Liver (tissue), 9 donors: Measurements from ENCODE around the gene DPYD. TPM values are rescaled to one million over a fixed set of nuclear protein-coding genes. Genes with fewer than 3 reads are reported as not detected.

ENCODE experiments used
- DNase-seq: peaks from one replicate; pipeline ENCODE4 v3.0.0-alpha.2; 2017; ENCODE audit warnings: low spot score
- H3K27ac ChIP-seq, 2 donors: one replicate each; pipeline ENCODE4 v1.7.0; 2013; ENCODE audit warnings: inconsistent platforms in 2 of 2, low read length in 2 of 2, control low read depth in 1 of 2, low read depth in 1 of 2, mild to moderate bottlenecking in 1 of 2
- H3K27me3 ChIP-seq, 4 donors: one replicate each; pipeline versions ENCODE4 v1.6.1 to v1.7.0; 2013; ENCODE audit warnings: low read length in 3 of 4, inconsistent platforms in 1 of 4, mild to moderate bottlenecking in 1 of 4, moderate library complexity in 1 of 4; ENCODE audit not compliant: control insufficient read depth in 4 of 4, insufficient read depth in 4 of 4
- H3K36me3 ChIP-seq, 4 donors: one replicate each; pipeline versions ENCODE4 v1.6.1 to v1.7.0; 2013; ENCODE audit warnings: low read length in 3 of 4, mild to moderate bottlenecking in 3 of 4, low read depth in 1 of 4, moderate library complexity in 1 of 4; ENCODE audit not compliant: control insufficient read depth in 4 of 4, insufficient read depth in 3 of 4
- H3K4me1 ChIP-seq, 4 donors: one replicate each; pipeline versions ENCODE4 v1.6.1 to v1.7.0; 2013; ENCODE audit warnings: low read length in 3 of 4, mild to moderate bottlenecking in 3 of 4, moderate library complexity in 1 of 4; ENCODE audit not compliant: control insufficient read depth in 4 of 4, insufficient read depth in 4 of 4
- H3K4me3 ChIP-seq, 3 donors: one replicate each; pipeline versions ENCODE4 v1.6.1 to v1.7.0; 2013; ENCODE audit warnings: low read length in 3 of 3, control low read depth in 1 of 3, low read depth in 1 of 3, mild to moderate bottlenecking in 1 of 3
- H3K9ac ChIP-seq, 2 donors: one replicate each; pipeline ENCODE4 v1.7.0; 2013; ENCODE audit warnings: low read length in 2 of 2, mild to moderate bottlenecking in 2 of 2, moderate library complexity in 2 of 2, control low read depth in 1 of 2, low read depth in 1 of 2
- H3K9me3 ChIP-seq, 4 donors: one replicate each; pipeline versions ENCODE4 v1.6.1 to v1.7.0; 2013; ENCODE audit warnings: low read length in 3 of 4; ENCODE audit not compliant: control insufficient read depth in 4 of 4
- EGR1 ChIP-seq, 2 donors: IDR thresholded peaks; 2 replicates each; pipeline ENCODE4 v1.6.1; 2016 to 2018; ENCODE audit warnings: antibody characterized with exemption in 2 of 2, low read depth in 2 of 2
- FOXA2 ChIP-seq: IDR thresholded peaks from 2 replicates; pipeline ENCODE4 v1.6.1; 2016; ENCODE audit warnings: antibody characterized with exemption
- GABPA ChIP-seq, 2 donors: IDR thresholded peaks in 1 of 2; conservative IDR thresholded peaks in 1 of 2; 2 replicates each; pipeline ENCODE4 v1.6.1; 2016; ENCODE audit warnings: antibody characterized with exemption in 2 of 2, mild to moderate bottlenecking in 1 of 2, moderate library complexity in 1 of 2
- HNF4A ChIP-seq, 2 donors: conservative IDR thresholded peaks; 2 replicates each; pipeline ENCODE4 v1.6.1; 2016; ENCODE audit warnings: antibody characterized with exemption in 2 of 2, mild to moderate bottlenecking in 2 of 2
- HNF4G ChIP-seq: IDR thresholded peaks from 2 replicates; pipeline ENCODE4 v1.6.1; 2016; ENCODE audit warnings: antibody characterized with exemption
- JUND ChIP-seq, 2 donors: IDR thresholded peaks; 2 replicates each; pipeline ENCODE4 v1.6.1; 2016; ENCODE audit warnings: antibody characterized with exemption in 2 of 2
- NR2F2 ChIP-seq: IDR thresholded peaks from 2 replicates; pipeline ENCODE4 v1.6.1; 2016; ENCODE audit warnings: antibody characterized with exemption
- RAD21 ChIP-seq, 2 donors: IDR thresholded peaks; 2 replicates each; pipeline ENCODE4 v1.6.1; 2016; ENCODE audit warnings: antibody characterized with exemption in 2 of 2, mild to moderate bottlenecking in 2 of 2
- RXRA ChIP-seq, 2 donors: IDR thresholded peaks; 2 replicates each; pipeline ENCODE4 v1.6.1; 2017 to 2018; ENCODE audit warnings: antibody characterized with exemption in 2 of 2, mild to moderate bottlenecking in 1 of 2
- SP1 ChIP-seq: IDR thresholded peaks from 2 replicates; pipeline ENCODE4 v1.6.1; 2018; ENCODE audit warnings: antibody characterized with exemption, mild to moderate bottlenecking
- TAF1 ChIP-seq: conservative IDR thresholded peaks from 2 replicates; pipeline ENCODE4 v1.6.1; 2016; ENCODE audit warnings: antibody characterized with exemption, mild to moderate bottlenecking
- YY1 ChIP-seq: IDR thresholded peaks from 2 replicates; pipeline ENCODE4 v1.6.1; 2016; ENCODE audit warnings: antibody characterized with exemption, mild to moderate bottlenecking
- WGBS: extraction: QIAGEN DNeasy Blood & Tissue Kit; methylation state at CpG from one replicate; pipeline ENCODE4 v1.1.7; 2013; 5-methylcytosine and 5-hydroxymethylcytosine counted together
- polyA plus RNA-seq, 2 donors: library from polyadenylated mRNA; stranded (reverse) in 1 of 2; unstranded in 1 of 2; fragments of 200-250 nt in 1 of 2; fragments of >200 nt in 1 of 2; fragmentation: Nextera tagmentation in 1 of 2; extraction: Ambion mirVana in 1 of 2; gene quantifications; one replicate each; pipeline versions ENCODE4 v1.2.1 to v1.2.3, GENCODE V29; 2013 to 2015
- total RNA-seq, 2 donors: library from RNA; depleted of rRNA; stranded (reverse); fragments of >200 nt; gene quantifications; one replicate each; pipeline ENCODE4 v1.2.3, GENCODE V29; 2014
- TF ChIP-seq, protein P1 (sequence below): fragments of 150-350 bp; IDR thresholded peaks from 2 replicates; pipeline ENCODE4 v1.5.1; 2017; ENCODE audit warnings: improper control_type of control experiment, low read depth, low read length; ENCODE audit not compliant: missing input control
- TF ChIP-seq, protein P2 (sequence below): IDR thresholded peaks from 2 replicates; pipeline ENCODE4 v1.6.1; 2016; ENCODE audit warnings: antibody characterized with exemption
- TF ChIP-seq, protein P3 (sequence below): IDR thresholded peaks from 2 replicates; pipeline ENCODE4 v1.6.1; 2016; ENCODE audit warnings: antibody characterized with exemption
- TF ChIP-seq, protein P4 (sequence below): IDR thresholded peaks from 2 replicates; pipeline ENCODE4 v1.6.1; 2016; ENCODE audit warnings: antibody characterized with exemption
- TF ChIP-seq, protein P5 (sequence below): IDR thresholded peaks from 2 replicates; pipeline ENCODE4 v1.6.1; 2016; ENCODE audit warnings: antibody characterized with exemption, mild to moderate bottlenecking
- donor health status: healthy.
- donor health status: healthy.
- donor health status: healthy.
- donor health status: healthy.
- donor health status: healthy.

The DPYD gene
- total and polyA plus RNA-seq, 4 donors = 16.2 to 142 (median 47.0) TPM

DNA sequence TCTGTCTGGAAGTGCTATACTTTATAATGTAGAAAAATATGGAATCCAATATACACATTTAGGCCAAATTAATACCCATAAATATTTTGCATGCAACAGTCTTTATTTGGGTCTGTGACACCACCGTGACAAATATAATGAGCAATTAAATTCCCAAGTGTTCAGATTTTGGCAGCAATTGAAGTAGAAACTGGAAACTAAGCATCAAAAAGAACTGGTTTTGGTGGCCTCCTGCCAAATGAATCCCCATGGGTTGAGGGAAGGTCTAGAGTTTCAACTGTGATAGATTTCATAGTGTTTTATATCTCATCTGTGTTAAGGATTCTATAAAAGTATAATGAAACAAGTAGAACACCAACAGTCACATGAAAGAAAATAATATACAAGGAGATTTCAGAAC, 88.4 kb downstream of the DPYD start (continued):
- TF ChIP-seq, protein P1, sequence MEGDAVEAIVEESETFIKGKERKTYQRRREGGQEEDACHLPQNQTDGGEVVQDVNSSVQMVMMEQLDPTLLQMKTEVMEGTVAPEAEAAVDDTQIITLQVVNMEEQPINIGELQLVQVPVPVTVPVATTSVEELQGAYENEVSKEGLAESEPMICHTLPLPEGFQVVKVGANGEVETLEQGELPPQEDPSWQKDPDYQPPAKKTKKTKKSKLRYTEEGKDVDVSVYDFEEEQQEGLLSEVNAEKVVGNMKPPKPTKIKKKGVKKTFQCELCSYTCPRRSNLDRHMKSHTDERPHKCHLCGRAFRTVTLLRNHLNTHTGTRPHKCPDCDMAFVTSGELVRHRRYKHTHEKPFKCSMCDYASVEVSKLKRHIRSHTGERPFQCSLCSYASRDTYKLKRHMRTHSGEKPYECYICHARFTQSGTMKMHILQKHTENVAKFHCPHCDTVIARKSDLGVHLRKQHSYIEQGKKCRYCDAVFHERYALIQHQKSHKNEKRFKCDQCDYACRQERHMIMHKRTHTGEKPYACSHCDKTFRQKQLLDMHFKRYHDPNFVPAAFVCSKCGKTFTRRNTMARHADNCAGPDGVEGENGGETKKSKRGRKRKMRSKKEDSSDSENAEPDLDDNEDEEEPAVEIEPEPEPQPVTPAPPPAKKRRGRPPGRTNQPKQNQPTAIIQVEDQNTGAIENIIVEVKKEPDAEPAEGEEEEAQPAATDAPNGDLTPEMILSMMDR = no peak
- TF ChIP-seq NR2F2 (no peak), YY1 (no peak), JUND (IDR thresholded peaks at IDR 0.05) (no peak), RAD21 (IDR thresholded peaks at IDR 0.05) (no peak)

DNA sequence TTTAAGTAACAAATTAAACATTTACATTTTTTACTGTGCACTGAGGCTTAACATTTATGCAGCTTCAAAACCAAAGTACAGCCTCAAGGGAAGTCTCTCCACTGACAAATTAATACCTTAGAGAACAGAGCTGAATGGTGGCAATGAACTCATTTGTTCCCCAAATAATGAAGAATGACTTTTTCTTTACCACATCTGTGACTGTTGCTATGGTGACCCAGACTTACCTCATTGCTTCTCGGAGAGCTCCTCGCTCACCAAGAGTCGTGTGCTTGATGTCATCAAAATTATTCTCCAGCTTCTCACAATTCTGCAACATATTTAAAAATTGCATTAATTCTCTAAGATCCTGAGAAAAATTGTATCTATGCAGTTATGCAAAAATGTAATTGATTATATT, 92.9 kb downstream of the DPYD start:
- whole genome bisulfite sequencing = 97% methylated on average over 3 of the region's 3 CpGs
- Histone ChIP-seq H3K9ac (no peak overlapping the region), H3K27me3 (no peaks in the 10 kb centered on the region), H3K27ac (no peak overlapping the region), H3K36me3 (peaks cover 0 to 3% (median 0%) of the 10 kb centered on the region in 4 donors), H3K4me1 (no peaks in the 10 kb centered on the region), H3K4me3 (no peak overlapping the region), H3K9me3 (no peaks in the 10 kb centered on the region)
- no peak for DNase-seq
- TF ChIP-seq SP1 (no peak), HNF4G (no peak), EGR1 (IDR thresholded peaks at IDR 0.05; ENCODE audit: low read depth in 2 of 2) (no peak), GABPA (IDR thresholded peaks at IDR 0.05 in 1 of 2, conservative IDR thresholded peaks at IDR 0.05 in 1 of 2) (no peak), HNF4A (conservative IDR thresholded peaks at IDR 0.05) (no peak), JUND (IDR thresholded peaks at IDR 0.05) (no peak), FOXA2 (no peak), RXRA (IDR thresholded peaks at IDR 0.05) (no peak), YY1 (no peak), RAD21 (IDR thresholded peaks at IDR 0.05) (no peak), TAF1 (no peak), NR2F2 (no peak)
- TF ChIP-seq, protein P2, sequence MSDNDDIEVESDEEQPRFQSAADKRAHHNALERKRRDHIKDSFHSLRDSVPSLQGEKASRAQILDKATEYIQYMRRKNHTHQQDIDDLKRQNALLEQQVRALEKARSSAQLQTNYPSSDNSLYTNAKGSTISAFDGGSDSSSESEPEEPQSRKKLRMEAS = no peak
- TF ChIP-seq, protein P3, sequence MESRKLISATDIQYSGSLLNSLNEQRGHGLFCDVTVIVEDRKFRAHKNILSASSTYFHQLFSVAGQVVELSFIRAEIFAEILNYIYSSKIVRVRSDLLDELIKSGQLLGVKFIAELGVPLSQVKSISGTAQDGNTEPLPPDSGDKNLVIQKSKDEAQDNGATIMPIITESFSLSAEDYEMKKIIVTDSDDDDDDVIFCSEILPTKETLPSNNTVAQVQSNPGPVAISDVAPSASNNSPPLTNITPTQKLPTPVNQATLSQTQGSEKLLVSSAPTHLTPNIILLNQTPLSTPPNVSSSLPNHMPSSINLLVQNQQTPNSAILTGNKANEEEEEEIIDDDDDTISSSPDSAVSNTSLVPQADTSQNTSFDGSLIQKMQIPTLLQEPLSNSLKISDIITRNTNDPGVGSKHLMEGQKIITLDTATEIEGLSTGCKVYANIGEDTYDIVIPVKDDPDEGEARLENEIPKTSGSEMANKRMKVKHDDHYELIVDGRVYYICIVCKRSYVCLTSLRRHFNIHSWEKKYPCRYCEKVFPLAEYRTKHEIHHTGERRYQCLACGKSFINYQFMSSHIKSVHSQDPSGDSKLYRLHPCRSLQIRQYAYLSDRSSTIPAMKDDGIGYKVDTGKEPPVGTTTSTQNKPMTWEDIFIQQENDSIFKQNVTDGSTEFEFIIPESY = no peak
- TF ChIP-seq, protein P4, sequence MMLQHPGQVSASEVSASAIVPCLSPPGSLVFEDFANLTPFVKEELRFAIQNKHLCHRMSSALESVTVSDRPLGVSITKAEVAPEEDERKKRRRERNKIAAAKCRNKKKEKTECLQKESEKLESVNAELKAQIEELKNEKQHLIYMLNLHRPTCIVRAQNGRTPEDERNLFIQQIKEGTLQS = no peak
- TF ChIP-seq, protein P5, sequence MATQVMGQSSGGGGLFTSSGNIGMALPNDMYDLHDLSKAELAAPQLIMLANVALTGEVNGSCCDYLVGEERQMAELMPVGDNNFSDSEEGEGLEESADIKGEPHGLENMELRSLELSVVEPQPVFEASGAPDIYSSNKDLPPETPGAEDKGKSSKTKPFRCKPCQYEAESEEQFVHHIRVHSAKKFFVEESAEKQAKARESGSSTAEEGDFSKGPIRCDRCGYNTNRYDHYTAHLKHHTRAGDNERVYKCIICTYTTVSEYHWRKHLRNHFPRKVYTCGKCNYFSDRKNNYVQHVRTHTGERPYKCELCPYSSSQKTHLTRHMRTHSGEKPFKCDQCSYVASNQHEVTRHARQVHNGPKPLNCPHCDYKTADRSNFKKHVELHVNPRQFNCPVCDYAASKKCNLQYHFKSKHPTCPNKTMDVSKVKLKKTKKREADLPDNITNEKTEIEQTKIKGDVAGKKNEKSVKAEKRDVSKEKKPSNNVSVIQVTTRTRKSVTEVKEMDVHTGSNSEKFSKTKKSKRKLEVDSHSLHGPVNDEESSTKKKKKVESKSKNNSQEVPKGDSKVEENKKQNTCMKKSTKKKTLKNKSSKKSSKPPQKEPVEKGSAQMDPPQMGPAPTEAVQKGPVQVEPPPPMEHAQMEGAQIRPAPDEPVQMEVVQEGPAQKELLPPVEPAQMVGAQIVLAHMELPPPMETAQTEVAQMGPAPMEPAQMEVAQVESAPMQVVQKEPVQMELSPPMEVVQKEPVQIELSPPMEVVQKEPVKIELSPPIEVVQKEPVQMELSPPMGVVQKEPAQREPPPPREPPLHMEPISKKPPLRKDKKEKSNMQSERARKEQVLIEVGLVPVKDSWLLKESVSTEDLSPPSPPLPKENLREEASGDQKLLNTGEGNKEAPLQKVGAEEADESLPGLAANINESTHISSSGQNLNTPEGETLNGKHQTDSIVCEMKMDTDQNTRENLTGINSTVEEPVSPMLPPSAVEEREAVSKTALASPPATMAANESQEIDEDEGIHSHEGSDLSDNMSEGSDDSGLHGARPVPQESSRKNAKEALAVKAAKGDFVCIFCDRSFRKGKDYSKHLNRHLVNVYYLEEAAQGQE = no peak
